PFSK-1 (cell line): ENCODE measurements around the gene FOSL2.

ENCODE experiments used
- POLR2AphosphoS5 ChIP-seq: IDR thresholded peaks from 2 replicates; pipeline ENCODE4 v1.6.1; 2012; ENCODE audit warnings: low read depth, mild to moderate bottlenecking, control low read depth, low read length, moderate library complexity
- SIN3A ChIP-seq: IDR thresholded peaks from 2 replicates; pipeline ENCODE4 v1.6.1; 2012; ENCODE audit warnings: mild to moderate bottlenecking, low read length, moderate library complexity, borderline replicate concordance; ENCODE audit not compliant: insufficient read depth

GRCh38 chr2:28348149-28348567 lies 44.5 kb upstream of the FOSL2 start:
- TF ChIP-seq SIN3A (no peak), POLR2AphosphoS5 (no peak)
